H9 (cell line): ENCODE measurements around the gene PNMA8A. TPM values are rescaled to one million over a fixed set of nuclear protein-coding genes. Genes with fewer than 3 reads are reported as not detected.

ENCODE experiments used
- DNase-seq: peaks from one replicate; pipeline ENCODE4 v3.0.0-alpha.2; 2017
- H2AFZ ChIP-seq: one replicate; pipeline ENCODE4 v1.6.1; 2013; ENCODE audit warnings: mild to moderate bottlenecking, low read length, control low read depth, moderate library complexity
- H2AK5ac ChIP-seq: 2 replicates; pipeline ENCODE4 v1.6.1; 2013; ENCODE audit warnings: low read length, control low read depth, mixed read lengths; ENCODE audit not compliant: insufficient read length
- H2BK120ac ChIP-seq: one replicate; pipeline ENCODE4 v1.6.1; 2013; ENCODE audit warnings: low read depth, mild to moderate bottlenecking, low read length, control low read depth, inconsistent platforms; ENCODE audit not compliant: poor library complexity, severe bottlenecking
- H2BK12ac ChIP-seq: 2 replicates; pipeline ENCODE4 v1.6.1; 2013; ENCODE audit warnings: low read length, control low read depth, mixed read lengths, low read depth; ENCODE audit not compliant: insufficient read length
- H2BK15ac ChIP-seq: 2 replicates; pipeline ENCODE4 v1.6.1; 2013; ENCODE audit warnings: low read depth, low read length, control low read depth
- H2BK20ac ChIP-seq: one replicate; pipeline ENCODE4 v1.6.1; 2013; ENCODE audit warnings: low read depth, mild to moderate bottlenecking, low read length, control low read depth, inconsistent platforms; ENCODE audit not compliant: poor library complexity, severe bottlenecking
- H2BK5ac ChIP-seq: 2 replicates; pipeline ENCODE4 v1.6.1; 2013; ENCODE audit warnings: low read length, control low read depth, mixed read lengths; ENCODE audit not compliant: insufficient read length
- H3K14ac ChIP-seq: 2 replicates; pipeline ENCODE4 v1.6.1; 2013; ENCODE audit warnings: low read length, control low read depth; ENCODE audit not compliant: insufficient read depth
- H3K18ac ChIP-seq: 2 replicates; pipeline ENCODE4 v1.6.1; 2013; ENCODE audit warnings: low read depth, mild to moderate bottlenecking, mixed read lengths, low read length, control low read depth; ENCODE audit not compliant: insufficient read length
- H3K23ac ChIP-seq: 2 replicates; pipeline ENCODE4 v1.6.1; 2013; ENCODE audit warnings: low read length, control low read depth, mixed read lengths, low read depth; ENCODE audit not compliant: insufficient read length
- H3K23me2 ChIP-seq: 2 replicates; pipeline ENCODE4 v1.6.1; 2013; ENCODE audit warnings: low read depth, mild to moderate bottlenecking, mixed read lengths, low read length, control low read depth; ENCODE audit not compliant: insufficient read length, poor library complexity, severe bottlenecking
- H3K27ac ChIP-seq: 2 replicates; pipeline ENCODE4 v1.5.1; 2013; ENCODE audit warnings: low read length, control low read depth, mixed read lengths, low read depth; ENCODE audit not compliant: insufficient read length
- H3K27me3 ChIP-seq: 2 replicates; pipeline ENCODE4 v1.6.1; 2013; ENCODE audit warnings: low read length, control low read depth, inconsistent platforms; ENCODE audit not compliant: insufficient read depth
- H3K4ac ChIP-seq: 2 replicates; pipeline ENCODE4 v1.6.1; 2013; ENCODE audit warnings: low read depth, mild to moderate bottlenecking, control low read depth, inconsistent platforms, low read length, moderate library complexity
- H3K4me1 ChIP-seq: 2 replicates; pipeline ENCODE4 v1.6.1; 2013; ENCODE audit warnings: low read length, control low read depth, inconsistent platforms; ENCODE audit not compliant: insufficient read depth
- H3K4me2 ChIP-seq: 2 replicates; pipeline ENCODE4 v1.6.1; 2013; ENCODE audit warnings: low read length, control low read depth, mixed read lengths; ENCODE audit not compliant: insufficient read length, insufficient read depth
- H3K56ac ChIP-seq: 2 replicates; pipeline ENCODE4 v1.6.1; 2013; ENCODE audit warnings: low read depth, mild to moderate bottlenecking, mixed read lengths, low read length, control low read depth; ENCODE audit not compliant: insufficient read length
- H3K79me1 ChIP-seq: 2 replicates; pipeline ENCODE4 v1.6.1; 2013; ENCODE audit warnings: low read depth, mild to moderate bottlenecking, moderate library complexity, low read length, control low read depth, inconsistent platforms; ENCODE audit not compliant: insufficient read depth, poor library complexity, severe bottlenecking
- H3K79me2 ChIP-seq: 2 replicates; pipeline ENCODE4 v1.6.1; 2013; ENCODE audit warnings: low read length, control low read depth, inconsistent platforms; ENCODE audit not compliant: insufficient read depth
- H3K9ac ChIP-seq: 2 replicates; pipeline ENCODE4 v1.6.1; 2013; ENCODE audit warnings: low read length, control low read depth, mixed read lengths; ENCODE audit not compliant: insufficient read length; ENCODE audit errors: extremely low read depth
- H3K9me3 ChIP-seq: one replicate; pipeline ENCODE4 v1.6.1; 2013; ENCODE audit warnings: low read depth, low read length, inconsistent platforms; ENCODE audit not compliant: control insufficient read depth
- H3T11ph ChIP-seq: one replicate; pipeline ENCODE4 v1.6.1; 2013; ENCODE audit warnings: mild to moderate bottlenecking, low read length, control low read depth, inconsistent platforms
- H4K20me1 ChIP-seq: one replicate; pipeline ENCODE4 v1.6.1; 2013; ENCODE audit not compliant: control insufficient read depth, insufficient read length, insufficient read depth
- H4K5ac ChIP-seq: 2 replicates; pipeline ENCODE4 v1.6.1; 2013; ENCODE audit warnings: low read depth, mild to moderate bottlenecking, mixed read lengths, low read length, control low read depth; ENCODE audit not compliant: insufficient read length
- H4K8ac ChIP-seq: replicated peaks from 2 replicates; pipeline ENCODE4 v1.6.1; 2013; ENCODE audit warnings: low read length, control low read depth, mixed read lengths, low read depth; ENCODE audit not compliant: insufficient read length
- H4K91ac ChIP-seq: 2 replicates; pipeline ENCODE4 v1.6.1; 2013; ENCODE audit warnings: low read depth, mild to moderate bottlenecking, moderate library complexity, mixed read lengths, low read length, control low read depth; ENCODE audit not compliant: insufficient read length
- H3K27ac Mint-ChIP-seq, 3 experiments: 2 replicates in 2 of 3; 3 replicates in 1 of 3; pipeline ENCODE4 v1.8.0; 2020 to 2021; ENCODE audit warnings: mixed read lengths in 3 of 3, mild to moderate bottlenecking in 1 of 3, moderate library complexity in 1 of 3
- H3K27me3 Mint-ChIP-seq: 2 replicates; pipeline ENCODE4 v1.8.0; 2021; ENCODE audit warnings: low read depth, mild to moderate bottlenecking, moderate library complexity, mixed read lengths
- H3K36me3 Mint-ChIP-seq, 3 experiments: 2 replicates in 2 of 3; 3 replicates in 1 of 3; pipeline ENCODE4 v1.8.0; 2020 to 2021; ENCODE audit warnings: low read depth in 3 of 3, mixed read lengths in 3 of 3; ENCODE audit not compliant: insufficient read depth in 1 of 3
- H3K4me1 Mint-ChIP-seq, 2 experiments: 2 replicates each; pipeline ENCODE4 v1.8.0; 2020; ENCODE audit warnings: mixed read lengths in 2 of 2
- H3K4me3 Mint-ChIP-seq, 2 experiments: 2 replicates in 1 of 2; 3 replicates in 1 of 2; pipeline ENCODE4 v1.8.0; 2020 to 2021; ENCODE audit warnings: mild to moderate bottlenecking in 2 of 2, mixed read lengths in 2 of 2, moderate library complexity in 1 of 2
- H3K9me3 Mint-ChIP-seq, 2 experiments: 2 replicates in 1 of 2; 3 replicates in 1 of 2; pipeline ENCODE4 v1.8.0; 2020; ENCODE audit warnings: mild to moderate bottlenecking in 2 of 2, mixed read lengths in 2 of 2, moderate library complexity in 1 of 2
- WGBS: extraction: QIAGEN DNeasy Blood & Tissue Kit; methylation state at CpG from one replicate; pipeline ENCODE4 v1.1.7; 2013; ENCODE audit warnings: missing lambda C conversion rate, low lambda C conversion rate, mixed read lengths; ENCODE audit not compliant: insufficient read length; ENCODE audit errors: extremely low coverage; 5-methylcytosine and 5-hydroxymethylcytosine counted together
- total RNA-seq: library from RNA; stranded (reverse); gene quantifications from 2 replicates; pipeline ENCODE4 v1.2.1, GENCODE V29; 2021
- TF ChIP-seq, protein P1 (sequence below): fragments of 200-600 bp; sonication (generic); conservative IDR thresholded peaks from 3 replicates; pipeline ENCODE4 v1.8.0; 2021; ENCODE audit warnings: antibody characterized with exemption, mild to moderate bottlenecking

PNMA8A gene
- total RNA-seq, 1 experiment from 2014 or later = 22.6 TPM

DNA sequence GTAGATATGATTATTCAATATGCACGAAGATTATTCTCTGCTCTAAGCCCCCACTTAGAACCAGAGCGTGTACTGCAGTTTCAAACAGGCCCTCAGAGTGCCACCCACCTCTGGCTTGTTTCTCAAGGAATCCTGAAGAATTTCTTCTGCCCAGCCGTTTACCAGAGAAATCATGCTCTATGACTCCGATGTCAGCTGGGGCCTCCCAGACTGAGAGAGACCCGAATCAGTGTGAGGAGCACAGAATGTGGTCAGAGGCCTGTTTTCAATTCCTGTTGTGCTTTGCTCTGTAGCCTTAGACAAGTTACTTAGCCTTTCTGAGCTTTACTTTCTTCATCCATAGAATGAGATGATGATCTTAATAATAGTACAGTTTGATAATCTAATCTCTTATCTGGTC lies 48.2 kb downstream of the PNMA8A start:
- WGBS = no CpG with 5 or more reads among the region's 5 CpGs
- Histone ChIP-seq H3T11ph (no peak overlapping the region), H3K4me1 (no peaks in the 10 kb centered on the region), H4K8ac (no peak overlapping the region), H3K56ac (no peak overlapping the region), H3K79me2 (no peaks in the 10 kb centered on the region), H2AFZ (no peak overlapping the region), H4K5ac (no peak overlapping the region), H3K14ac (no peak overlapping the region), H3K18ac (no peak overlapping the region), H2BK5ac (no peak overlapping the region), H3K79me1 (no peaks in the 10 kb centered on the region), H3K4ac (no peak overlapping the region), H4K91ac (no peak overlapping the region), H2BK120ac (no peak overlapping the region), H3K23me2 (peaks cover 9% of the 10 kb centered on the region), H2AK5ac (no peak overlapping the region), H2BK12ac (no peak overlapping the region), H3K23ac (no peak overlapping the region), H3K27me3 (no peaks in the 10 kb centered on the region; the same call in none of the 2 replicates), H2BK15ac (no peak overlapping the region), H3K9me3 (no peaks in the 10 kb centered on the region), H2BK20ac (no peak overlapping the region), H3K4me2 (no peak overlapping the region), H4K20me1 (no peaks in the 10 kb centered on the region), H3K27ac (no peak overlapping the region), H3K9ac (no peak overlapping the region)
- no peaks in the 10 kb centered on the region for H3K9me3 Mint-ChIP-seq
- DNase-seq = no peak
- TF ChIP-seq, protein P1, sequence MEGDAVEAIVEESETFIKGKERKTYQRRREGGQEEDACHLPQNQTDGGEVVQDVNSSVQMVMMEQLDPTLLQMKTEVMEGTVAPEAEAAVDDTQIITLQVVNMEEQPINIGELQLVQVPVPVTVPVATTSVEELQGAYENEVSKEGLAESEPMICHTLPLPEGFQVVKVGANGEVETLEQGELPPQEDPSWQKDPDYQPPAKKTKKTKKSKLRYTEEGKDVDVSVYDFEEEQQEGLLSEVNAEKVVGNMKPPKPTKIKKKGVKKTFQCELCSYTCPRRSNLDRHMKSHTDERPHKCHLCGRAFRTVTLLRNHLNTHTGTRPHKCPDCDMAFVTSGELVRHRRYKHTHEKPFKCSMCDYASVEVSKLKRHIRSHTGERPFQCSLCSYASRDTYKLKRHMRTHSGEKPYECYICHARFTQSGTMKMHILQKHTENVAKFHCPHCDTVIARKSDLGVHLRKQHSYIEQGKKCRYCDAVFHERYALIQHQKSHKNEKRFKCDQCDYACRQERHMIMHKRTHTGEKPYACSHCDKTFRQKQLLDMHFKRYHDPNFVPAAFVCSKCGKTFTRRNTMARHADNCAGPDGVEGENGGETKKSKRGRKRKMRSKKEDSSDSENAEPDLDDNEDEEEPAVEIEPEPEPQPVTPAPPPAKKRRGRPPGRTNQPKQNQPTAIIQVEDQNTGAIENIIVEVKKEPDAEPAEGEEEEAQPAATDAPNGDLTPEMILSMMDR = no peak
- H3K36me3 Mint-ChIP-seq = no peaks in the 10 kb centered on the region
- no peak overlapping the region for H3K27ac Mint-ChIP-seq
- peaks cover 26% of the 10 kb centered on the region for H3K27me3 Mint-ChIP-seq
- peaks cover 17 to 23% of the 10 kb centered on the region in 2 experiments for H3K4me1 Mint-ChIP-seq
- H3K4me3 Mint-ChIP-seq = no peak overlapping the region
